CD14-positive monocyte (primary cell): Measurements from ENCODE around the gene GLYR1. TPM values are rescaled to one million over a fixed set of nuclear protein-coding genes. Genes with fewer than 3 reads are reported as not detected.

Experiments
- DNase-seq, 3 donors: peaks; one replicate each; pipeline ENCODE4 v3.0.0-alpha.2; 2011 to 2022
- H2AFZ ChIP-seq: 2 replicates; pipeline ENCODE4 v1.6.0; 2012; ENCODE audit warnings: mild to moderate bottlenecking, low read depth, low read length, inconsistent platforms; ENCODE audit not compliant: insufficient read depth, poor library complexity, severe bottlenecking
- H3K27ac ChIP-seq, 2 donors: 1 replicate in 1 of 2; 2 replicates in 1 of 2; pipeline ENCODE4 v1.5.1; 2012 to 2013; ENCODE audit warnings: low read length in 2 of 2, control low read depth in 1 of 2, inconsistent platforms in 1 of 2, low read depth in 1 of 2, mild to moderate bottlenecking in 1 of 2
- H3K27me3 ChIP-seq, 2 donors: one replicate each; pipeline versions ENCODE4 v1.6.0 to v1.6.1; 2011 to 2013; ENCODE audit warnings: low read length in 2 of 2; ENCODE audit not compliant: control insufficient read depth in 2 of 2, insufficient read depth in 2 of 2
- H3K36me3 ChIP-seq, 2 donors: replicated peaks in 1 of 2; 1 replicate in 1 of 2; 2 replicates in 1 of 2; pipeline versions ENCODE4 v1.5.1 to v1.6.1; 2012 to 2013; ENCODE audit warnings: low read length in 2 of 2, control low read depth in 1 of 2, inconsistent platforms in 1 of 2, mild to moderate bottlenecking in 1 of 2; ENCODE audit not compliant: insufficient read depth in 2 of 2, control insufficient read depth in 1 of 2
- H3K4me1 ChIP-seq, 2 donors: 1 replicate in 1 of 2; 2 replicates in 1 of 2; pipeline versions ENCODE4 v1.5.1 to v1.6.1; 2012 to 2013; ENCODE audit warnings: low read length in 2 of 2, control low read depth in 1 of 2, inconsistent platforms in 1 of 2, mild to moderate bottlenecking in 1 of 2, moderate library complexity in 1 of 2; ENCODE audit not compliant: insufficient read depth in 2 of 2, control insufficient read depth in 1 of 2
- H3K4me2 ChIP-seq: replicated peaks from 2 replicates; pipeline ENCODE3; 2012; ENCODE audit warnings: low read length, moderate library complexity, mild to moderate bottlenecking; ENCODE audit not compliant: poor library complexity, severe bottlenecking; ENCODE audit errors: extremely low read depth
- H3K4me3 ChIP-seq, 3 experiments: fragments of 200-600 bp in 1 of 3; sonication (generic) in 1 of 3; replicated peaks in 1 of 3; 1 replicate in 2 of 3; 2 replicates in 1 of 3; pipeline ENCODE4 v1.5.1; 2011 to 2013; ENCODE audit warnings: low read length in 3 of 3, mild to moderate bottlenecking in 3 of 3, control low read depth in 2 of 3, low read depth in 2 of 3, inconsistent platforms in 1 of 3, moderate library complexity in 1 of 3
- H3K79me2 ChIP-seq: 2 replicates; pipeline ENCODE4 v1.6.0; 2012; ENCODE audit warnings: mild to moderate bottlenecking, control low read depth, inconsistent platforms, low read length, moderate library complexity; ENCODE audit not compliant: insufficient read depth
- H3K9ac ChIP-seq: 2 replicates; pipeline ENCODE4 v1.6.0; 2017; ENCODE audit warnings: low read length, mild to moderate bottlenecking; ENCODE audit not compliant: insufficient read depth, poor library complexity, severe bottlenecking
- H3K9me3 ChIP-seq, 2 donors: replicated peaks in 1 of 2; 1 replicate in 1 of 2; 2 replicates in 1 of 2; pipeline versions ENCODE4 v1.5.1 to v1.6.1; 2012 to 2013; ENCODE audit warnings: low read length in 2 of 2, control low read depth in 1 of 2; ENCODE audit not compliant: control insufficient read depth in 1 of 2, insufficient read depth in 1 of 2
- H4K20me1 ChIP-seq: 2 replicates; pipeline ENCODE4 v1.6.0; 2012; ENCODE audit warnings: mild to moderate bottlenecking, low read length, control low read depth, moderate library complexity; ENCODE audit not compliant: insufficient read depth
- H3K27ac Mint-ChIP-seq, 7 donors: one replicate each; pipeline ENCODE4 v1.8.0; 2020; ENCODE audit warnings: mild to moderate bottlenecking in 7 of 7, mixed read lengths in 7 of 7, moderate library complexity in 6 of 7, inconsistent platforms in 2 of 7
- H3K27me3 Mint-ChIP-seq, 3 donors: one replicate each; pipeline ENCODE4 v1.8.0; 2021 to 2022; ENCODE audit warnings: low read depth in 3 of 3, mild to moderate bottlenecking in 3 of 3, mixed read lengths in 3 of 3, moderate library complexity in 3 of 3, inconsistent platforms in 1 of 3
- H3K36me3 Mint-ChIP-seq, 2 donors: one replicate each; pipeline ENCODE4 v1.8.0; 2020; ENCODE audit warnings: mixed read lengths in 2 of 2, inconsistent platforms in 1 of 2, mild to moderate bottlenecking in 1 of 2
- H3K4me1 Mint-ChIP-seq: one replicate; pipeline ENCODE4 v1.8.0; 2020; ENCODE audit warnings: mild to moderate bottlenecking, mixed read lengths
- H3K4me3 Mint-ChIP-seq, 2 donors: one replicate each; pipeline ENCODE4 v1.8.0; 2020; ENCODE audit warnings: mild to moderate bottlenecking in 2 of 2, mixed read lengths in 2 of 2, moderate library complexity in 1 of 2
- H3K9me3 Mint-ChIP-seq, 7 donors: one replicate each; pipeline ENCODE4 v1.8.0; 2020 to 2022; ENCODE audit warnings: mixed read lengths in 7 of 7, mild to moderate bottlenecking in 6 of 7, moderate library complexity in 6 of 7, inconsistent platforms in 2 of 7
- CTCF ChIP-seq: fragments of 200-600 bp; IDR thresholded peaks from one replicate; pipeline ENCODE4 v1.8.0; 2022; ENCODE audit warnings: antibody characterized with exemption, mild to moderate bottlenecking
- WGBS: methylation state at CpG from one replicate; pipeline ENCODE4 v1.1.5; 2013; ENCODE audit warnings: missing lambda C conversion rate; ENCODE audit not compliant: insufficient coverage; 5-methylcytosine and 5-hydroxymethylcytosine counted together
- intact Hi-C, 2 donors: fragments of 100-400 bp; cut with micrococcal nuclease; formaldehyde crosslinking; loops; one replicate each; pipeline versions ENCODE4 v1.15.0 to v1.15.1; 2023
- polyA plus RNA-seq, 3 donors: library from polyadenylated mRNA; depleted of rRNA in 1 of 3; unstranded in 2 of 3; stranded (reverse) in 1 of 3; fragments of 300-500 nt in 2 of 3; fragments of >200 nt in 1 of 3; fragmentation: Illumina TruSeq in 2 of 3; gene quantifications; 1 replicate in 2 of 3; 2 replicates in 1 of 3; pipeline ENCODE4 v1.2.3, GENCODE V29; 2012 to 2021

GLYR1 gene
- polyA plus RNA-seq, 3 donors, result 34.2 to 41.9 (median 39.3) TPM

- Histone ChIP-seq H3K36me3 (no peaks in the 10 kb centered on the region), H3K27ac (no peak overlapping the region), H3K9ac (no peak overlapping the region), H4K20me1 (no peaks in the 10 kb centered on the region), H2AFZ (no peak overlapping the region), H3K4me3 (no peak overlapping the region), H3K4me1 (peaks cover 0 to 2% of the 10 kb centered on the region in 2 donors), H3K9me3 (no peaks in the 10 kb centered on the region), H3K27me3 (no peaks in the 10 kb centered on the region), H3K4me2 (no peak overlapping the region), H3K79me2 (no peaks in the 10 kb centered on the region)
- no peak overlapping the region for H3K27ac Mint-ChIP-seq
- intact Hi-C loops, result no loop called here
- no peak for DNase-seq
- TF ChIP-seq CTCF, result no peak
- no peaks in the 10 kb centered on the region for H3K36me3 Mint-ChIP-seq
- H3K9me3 Mint-ChIP-seq, result peaks cover 0 to 6% (median 3%) of the 10 kb centered on the region in 7 donors
- no peak overlapping the region for H3K4me3 Mint-ChIP-seq
- WGBS, result 97% methylated on average over 13 of the region's 13 CpGs
- peaks cover 0 to 4% (median 0%) of the 10 kb centered on the region in 3 donors for H3K27me3 Mint-ChIP-seq
- H3K4me1 Mint-ChIP-seq, result peaks cover 8% of the 10 kb centered on the region
These were observed 48.3 kb upstream of the GLYR1 start for GRCh38 chr16:4895366-4895765.

- peaks cover 0 to 3% (median 0%) of the 10 kb centered on the region in 3 donors for H3K27me3 Mint-ChIP-seq
- Histone ChIP-seq H3K4me3 (no peak overlapping the region), H4K20me1 (no peaks in the 10 kb centered on the region), H3K27ac (no peak overlapping the region), H3K9me3 (no peaks in the 10 kb centered on the region), H3K9ac (no peak overlapping the region), H2AFZ (no peak overlapping the region), H3K4me1 (peaks cover 0 to 2% of the 10 kb centered on the region in 2 donors), H3K79me2 (no peaks in the 10 kb centered on the region), H3K4me2 (no peak overlapping the region), H3K36me3 (no peaks in the 10 kb centered on the region), H3K27me3 (no peaks in the 10 kb centered on the region)
- H3K9me3 Mint-ChIP-seq, result peaks cover 0 to 6% (median 3%) of the 10 kb centered on the region in 7 donors
- DNase-seq, result no peak
- no peak for TF ChIP-seq CTCF
- 93% methylated on average over 9 of the region's 22 CpGs for WGBS
- H3K27ac Mint-ChIP-seq, result peak overlapping the region in 1 of 7 donors; percentile 12
- peaks cover 8% of the 10 kb centered on the region for H3K4me1 Mint-ChIP-seq
- H3K4me3 Mint-ChIP-seq, result no peak overlapping the region
- intact Hi-C loops, result no loop called here
- H3K36me3 Mint-ChIP-seq, result peaks cover 0 to under 1% of the 10 kb centered on the region in 2 donors
These were observed 47.4 kb upstream of the GLYR1 start for GRCh38 chr16:4894276-4895150.
